Natural killer cell treated with Interleukin-12 subunit alpha and Interleukin-12 subunit beta and Interleukin-15 and Interleukin-18, amount 100 ng/mL, for 72 hours (primary cell): ENCODE data around the gene PLXNA2. TPM values are rescaled to one million over a fixed set of nuclear protein-coding genes. Genes with fewer than 3 reads are reported as not detected.
A peak's percentile ranks its signal among the peaks of the same experiment; 100 is the strongest.

ENCODE experiments used
- ATAC-seq, 2 donors: fragments of 150-1000 bp; cut with Tn5 transposase in 1 of 2; sonication (Bioruptor Pico), chemical (Tn5 transposase) in 1 of 2; 2 replicates each; pipeline ENCODE4 v1.10.0; 2021
- DNase-seq: peaks from one replicate; pipeline ENCODE4 v3.0.0; 2022; ENCODE audit warnings: low spot score
- H3K27ac Mint-ChIP-seq, 2 donors: 1 replicate in 1 of 2; 2 replicates in 1 of 2; pipeline ENCODE4 v1.8.0; 2022; ENCODE audit warnings: mixed read lengths in 2 of 2, mild to moderate bottlenecking in 1 of 2, moderate library complexity in 1 of 2
- H3K27me3 Mint-ChIP-seq, 2 donors: 1 replicate in 1 of 2; 2 replicates in 1 of 2; pipeline ENCODE4 v1.8.0; 2022; ENCODE audit warnings: mixed read lengths in 2 of 2
- H3K36me3 Mint-ChIP-seq: one replicate; pipeline ENCODE4 v1.8.0; 2022; ENCODE audit warnings: mixed read lengths
- H3K4me1 Mint-ChIP-seq, 2 donors: 1 replicate in 1 of 2; 2 replicates in 1 of 2; pipeline ENCODE4 v1.8.0; 2022; ENCODE audit warnings: low read depth in 2 of 2, mixed read lengths in 2 of 2, mild to moderate bottlenecking in 1 of 2
- H3K4me3 Mint-ChIP-seq: one replicate; pipeline ENCODE4 v1.8.0; 2022; ENCODE audit warnings: mixed read lengths
- H3K9me3 Mint-ChIP-seq: 2 replicates; pipeline ENCODE4 v1.8.0; 2022; ENCODE audit warnings: mixed read lengths
- total RNA-seq, 2 donors: library from RNA; stranded (reverse); gene quantifications; one replicate each; pipeline ENCODE4 v1.2.3, GENCODE V29; 2022

The PLXNA2 gene
- total RNA-seq, 2 donors from 2014 or later: 1.1 to 1.3 TPM

- peaks cover 12 to 15% of the 10 kb centered on the region in 2 donors for H3K4me1 Mint-ChIP-seq
- DNase-seq: peak; percentile 15
- peak overlapping the region; percentile 50 for H3K4me3 Mint-ChIP-seq
- H3K36me3 Mint-ChIP-seq: no peaks in the 10 kb centered on the region
- peak overlapping the region; percentile 38 to 88 for H3K27ac Mint-ChIP-seq
- H3K9me3 Mint-ChIP-seq: no peaks in the 10 kb centered on the region
- no peak for ATAC-seq
- no peaks in the 10 kb centered on the region for H3K27me3 Mint-ChIP-seq
Observed at GRCh38 chr1:208085655-208086515, 158.3 kb downstream of the PLXNA2 start.

- no peak overlapping the region for H3K27ac Mint-ChIP-seq
- H3K4me3 Mint-ChIP-seq: no peak overlapping the region
- no peaks in the 10 kb centered on the region for H3K9me3 Mint-ChIP-seq
Observed at GRCh38 chr1:208084764-208085163, 159.4 kb downstream of the PLXNA2 start.

GRCh38 chr1:208084220-208084619 lies 160.0 kb downstream of the PLXNA2 start:
- ATAC-seq: no peak
- peak; percentile 32 for DNase-seq
- Mint-ChIP-seq H3K9me3 (no peaks in the 10 kb centered on the region), H3K27me3 (no peaks in the 10 kb centered on the region), H3K4me3 (no peak overlapping the region), H3K36me3 (no peaks in the 10 kb centered on the region), H3K27ac (no peak overlapping the region), H3K4me1 (peaks cover 12 to 15% of the 10 kb centered on the region in 2 donors)

More at GRCh38 chr1:208084764-208085163, 159.4 kb downstream of the PLXNA2 start:
- Mint-ChIP-seq H3K36me3 (no peaks in the 10 kb centered on the region), H3K4me1 (peaks cover 12 to 15% of the 10 kb centered on the region in 2 donors), H3K27me3 (no peaks in the 10 kb centered on the region)
- no peak for ATAC-seq
- peak; percentile 5 for DNase-seq

- Mint-ChIP-seq H3K27me3 (peaks cover 0 to 4% of the 10 kb centered on the region in 2 donors), H3K27ac (no peak overlapping the region), H3K4me3 (no peak overlapping the region), H3K4me1 (peaks cover 12 to 15% of the 10 kb centered on the region in 2 donors), H3K36me3 (no peaks in the 10 kb centered on the region), H3K9me3 (no peaks in the 10 kb centered on the region)
- ATAC-seq: no peak
- peak; percentile 25 for DNase-seq
Observed at GRCh38 chr1:208083715-208084085, 160.5 kb downstream of the PLXNA2 start.

GRCh38 chr1:208083016-208083714 lies 161.0 kb downstream of the PLXNA2 start:
- DNase-seq (peak; percentile 52), ATAC-seq (no peak)
- Mint-ChIP-seq H3K4me3 (no peak overlapping the region), H3K4me1 (peaks cover 12 to 15% of the 10 kb centered on the region in 2 donors), H3K36me3 (no peaks in the 10 kb centered on the region), H3K27me3 (peaks cover 0 to 6% of the 10 kb centered on the region in 2 donors), H3K27ac (no peak overlapping the region), H3K9me3 (no peaks in the 10 kb centered on the region)

GRCh38 chr1:208081972-208082371 lies 162.2 kb downstream of the PLXNA2 start:
- peaks cover 12 to 14% of the 10 kb centered on the region in 2 donors for H3K4me1 Mint-ChIP-seq
- peak; percentile 20 for DNase-seq
- H3K27ac Mint-ChIP-seq: no peak overlapping the region
- H3K36me3 Mint-ChIP-seq: no peaks in the 10 kb centered on the region
- no peak for ATAC-seq
- no peaks in the 10 kb centered on the region for H3K9me3 Mint-ChIP-seq
- no peak overlapping the region for H3K4me3 Mint-ChIP-seq
- H3K27me3 Mint-ChIP-seq: peaks cover 0 to 6% of the 10 kb centered on the region in 2 donors

GRCh38 chr1:208080396-208081286 lies 163.5 kb downstream of the PLXNA2 start:
- H3K27ac Mint-ChIP-seq: no peak overlapping the region
- no peak overlapping the region for H3K4me3 Mint-ChIP-seq
- DNase-seq: peak; percentile 40
- peaks cover 1% of the 10 kb centered on the region in 2 donors for H3K4me1 Mint-ChIP-seq
- no peaks in the 10 kb centered on the region for H3K36me3 Mint-ChIP-seq
- no peaks in the 10 kb centered on the region for H3K9me3 Mint-ChIP-seq
- no peak for ATAC-seq
- H3K27me3 Mint-ChIP-seq: peaks cover 0 to 6% of the 10 kb centered on the region in 2 donors

GRCh38 chr1:208079161-208079560 lies 165.0 kb downstream of the PLXNA2 start:
- Mint-ChIP-seq H3K9me3 (no peaks in the 10 kb centered on the region), H3K4me3 (no peak overlapping the region), H3K27me3 (peaks cover 0 to 6% of the 10 kb centered on the region in 2 donors), H3K36me3 (no peaks in the 10 kb centered on the region), H3K27ac (no peak overlapping the region), H3K4me1 (no peaks in the 10 kb centered on the region)
- ATAC-seq (peak in 1 of 2 donors; percentile 16), DNase-seq (no peak)

GRCh38 chr1:208078752-208079151 lies 165.4 kb downstream of the PLXNA2 start:
- peak in 1 of 2 donors; percentile 5 for ATAC-seq
- no peak overlapping the region for H3K27ac Mint-ChIP-seq
- H3K4me1 Mint-ChIP-seq: no peaks in the 10 kb centered on the region
- no peaks in the 10 kb centered on the region for H3K36me3 Mint-ChIP-seq
- peak; percentile 32 for DNase-seq
- peaks cover 0 to 6% of the 10 kb centered on the region in 2 donors for H3K27me3 Mint-ChIP-seq
- no peak overlapping the region for H3K4me3 Mint-ChIP-seq
- H3K9me3 Mint-ChIP-seq: no peaks in the 10 kb centered on the region

GRCh38 chr1:208077232-208078075 lies 166.7 kb downstream of the PLXNA2 start:
- H3K27ac Mint-ChIP-seq: no peak overlapping the region
- no peak overlapping the region for H3K4me3 Mint-ChIP-seq
- ATAC-seq: peak in 1 of 2 donors; percentile 19
- H3K27me3 Mint-ChIP-seq: peaks cover 0 to 6% of the 10 kb centered on the region in 2 donors
- peak; percentile 56 for DNase-seq
- H3K9me3 Mint-ChIP-seq: no peaks in the 10 kb centered on the region
- no peaks in the 10 kb centered on the region for H3K36me3 Mint-ChIP-seq
- no peaks in the 10 kb centered on the region for H3K4me1 Mint-ChIP-seq

- no peaks in the 10 kb centered on the region for H3K4me1 Mint-ChIP-seq
- no peaks in the 10 kb centered on the region for H3K9me3 Mint-ChIP-seq
- H3K36me3 Mint-ChIP-seq: no peaks in the 10 kb centered on the region
- no peak overlapping the region for H3K4me3 Mint-ChIP-seq
- H3K27ac Mint-ChIP-seq: no peak overlapping the region
- DNase-seq (peak; percentile 37), ATAC-seq (no peak)
- H3K27me3 Mint-ChIP-seq: peaks cover 0 to 6% of the 10 kb centered on the region in 2 donors
Observed at GRCh38 chr1:208074353-208074752, 169.8 kb downstream of the PLXNA2 start.

GRCh38 chr1:208071435-208072031 lies 172.7 kb downstream of the PLXNA2 start:
- Mint-ChIP-seq H3K36me3 (no peaks in the 10 kb centered on the region), H3K4me3 (no peak overlapping the region), H3K9me3 (no peaks in the 10 kb centered on the region), H3K27me3 (no peaks in the 10 kb centered on the region), H3K4me1 (no peaks in the 10 kb centered on the region), H3K27ac (no peak overlapping the region)
- DNase-seq: no peak
- no peak for ATAC-seq
